ENCODE results near the gene NFIL3. TPM values are rescaled to one million over a fixed set of nuclear protein-coding genes. Genes with fewer than 3 reads are reported as not detected.

The NFIL3 gene
- total and polyA plus RNA-seq, 7 donors, result 22.4 to 152 (median 67.3) TPM

- WGBS, 3 donors, result 72 to 86% (median 78%) methylated on average over 4 of the region's 4 CpGs
- Histone ChIP-seq H3K27me3 (ENCODE audit: insufficient read depth in 3 of 3, low read length in 2 of 3) (no peaks in the 10 kb centered on the region), H3K36me3 (ENCODE audit: insufficient read depth in 1 of 2, low read depth in 1 of 2) (no peaks in the 10 kb centered on the region), H3K9me3 (no peaks in the 10 kb centered on the region), H3K4me1 (peaks cover 45% of the 10 kb centered on the region), H3K4me3 (no peak overlapping the region), H3K27ac (no peak overlapping the region)
- no peak for DNase-seq
- no peak for TF ChIP-seq CTCF (IDR thresholded peaks at IDR 0.05)
- ATAC-seq, result no peak
- intact Hi-C loops (cut with DNase I), result no loop called here
Observed at GRCh38 chr9:91416096-91416712, 7.4 kb downstream of the NFIL3 start.

GRCh38 chr9:91415290-91415689, 8.3 kb downstream of the NFIL3 start:
- no peak for TF ChIP-seq CTCF (IDR thresholded peaks at IDR 0.05)
- H3K9me3 ChIP-seq, result no peaks in the 10 kb centered on the region
- peaks cover 42% of the 10 kb centered on the region for H3K4me1 ChIP-seq
- no peaks in the 10 kb centered on the region for H3K27me3 ChIP-seq (ENCODE audit: insufficient read depth in 3 of 3, low read length in 2 of 3)
- intact Hi-C loops (cut with DNase I), result no loop called here
- 92 to 96% (median 93%) methylated on average over 3 of the region's 3 CpGs for WGBS, 3 donors
- no peak overlapping the region for H3K4me3 ChIP-seq
- H3K36me3 ChIP-seq (ENCODE audit: insufficient read depth in 1 of 2, low read depth in 1 of 2), result peaks cover 1 to 8% of the 10 kb centered on the region in 2 donors
- no peak for DNase-seq
- no peak overlapping the region for H3K27ac ChIP-seq
- no peak for ATAC-seq

DNA sequence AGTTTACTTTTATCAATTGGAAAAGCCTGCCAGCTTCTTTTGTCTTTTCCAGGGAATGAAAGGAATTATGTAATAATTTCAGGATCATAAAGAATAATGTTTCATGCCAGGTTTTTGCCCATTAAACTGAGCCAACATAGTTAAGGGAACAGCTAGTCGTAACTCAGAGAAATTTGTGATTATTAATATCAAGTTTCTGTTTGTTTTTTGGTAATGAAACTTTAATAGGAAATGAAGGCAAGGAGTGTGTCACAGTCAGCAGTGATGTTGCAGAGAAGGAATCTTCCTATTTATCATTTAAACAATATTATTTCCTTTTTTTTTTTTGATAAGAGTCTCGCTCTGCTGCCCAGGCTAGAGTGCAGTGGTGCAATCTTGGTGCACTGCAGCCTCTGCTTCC, 10.7 kb downstream of the NFIL3 start:
- ATAC-seq, result no peak
- TF ChIP-seq CTCF (IDR thresholded peaks at IDR 0.05), result no peak
- H3K27ac ChIP-seq, result no peak overlapping the region

DNA sequence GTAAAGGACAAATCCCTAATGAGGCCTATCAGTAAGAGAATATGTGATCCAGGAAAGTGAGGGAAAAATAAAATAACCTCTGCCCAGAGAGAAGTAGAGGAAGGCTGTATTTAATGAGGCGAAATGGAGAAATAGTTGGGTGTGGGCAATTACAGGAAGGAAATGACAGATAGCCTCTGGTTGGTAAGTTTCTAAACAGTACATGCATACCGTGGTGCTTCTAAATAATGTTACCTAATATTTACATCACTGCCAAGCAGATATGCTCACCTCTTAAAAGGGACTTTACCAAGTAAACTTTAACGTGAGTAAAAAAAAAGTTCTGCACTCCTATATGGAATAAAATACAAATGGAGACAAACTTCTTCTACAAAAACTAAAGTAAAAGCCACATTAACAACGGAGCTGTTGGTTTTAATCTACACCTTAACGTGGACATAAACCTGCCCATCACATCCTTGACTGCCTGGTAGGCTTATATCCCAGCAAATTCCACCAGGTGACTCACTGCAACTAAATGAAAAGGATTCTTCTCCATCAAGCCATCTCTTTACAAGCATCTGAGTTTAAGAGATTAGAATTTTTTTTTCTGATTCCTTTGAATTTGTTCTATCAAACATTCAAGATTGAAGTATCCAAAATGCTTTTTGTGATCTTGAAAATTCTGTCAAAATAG, 12.4 kb downstream of the NFIL3 start:
- WGBS, 3 donors, result 65 to 74% (median 67%) methylated on average over 5 of the region's 5 CpGs
- no peak for TF ChIP-seq CTCF (IDR thresholded peaks at IDR 0.05)
- Histone ChIP-seq H3K4me1 (peaks cover 12% of the 10 kb centered on the region), H3K9me3 (no peaks in the 10 kb centered on the region), H3K27ac (no peak overlapping the region), H3K4me3 (no peak overlapping the region), H3K36me3 (ENCODE audit: insufficient read depth in 1 of 2, low read depth in 1 of 2) (peaks cover 3 to 34% of the 10 kb centered on the region in 2 donors), H3K27me3 (ENCODE audit: insufficient read depth in 3 of 3, low read length in 2 of 3) (no peaks in the 10 kb centered on the region)
- DNase-seq (no peak), ATAC-seq (no peak)
- intact Hi-C loops (cut with DNase I), result no loop called here

More for the DNA sequence above, 10.7 kb downstream of the NFIL3 start:
- Histone ChIP-seq H3K9me3 (no peaks in the 10 kb centered on the region), H3K27me3 (ENCODE audit: insufficient read depth in 3 of 3, low read length in 2 of 3) (no peaks in the 10 kb centered on the region), H3K4me3 (no peak overlapping the region), H3K36me3 (ENCODE audit: insufficient read depth in 1 of 2, low read depth in 1 of 2) (peaks cover 3 to 31% of the 10 kb centered on the region in 2 donors), H3K4me1 (peaks cover 29% of the 10 kb centered on the region)
- intact Hi-C loops (cut with DNase I), result no loop called here
- no peak for DNase-seq
- WGBS, 3 donors, result 89 to 95% (median 90%) methylated on average over 2 of the region's 2 CpGs
